CD14-positive monocyte (primary cell): ENCODE data around the gene STKLD1. TPM values are rescaled to one million over a fixed set of nuclear protein-coding genes. Genes with fewer than 3 reads are reported as not detected.

Experiments
- DNase-seq, 3 donors: peaks; one replicate each; pipeline ENCODE4 v3.0.0-alpha.2; 2011 to 2022
- H2AFZ ChIP-seq: 2 replicates; pipeline ENCODE4 v1.6.0; 2012; ENCODE audit warnings: mild to moderate bottlenecking, low read depth, low read length, inconsistent platforms; ENCODE audit not compliant: insufficient read depth, poor library complexity, severe bottlenecking
- H3K27ac ChIP-seq, 2 donors: 1 replicate in 1 of 2; 2 replicates in 1 of 2; pipeline ENCODE4 v1.5.1; 2012 to 2013; ENCODE audit warnings: low read length in 2 of 2, control low read depth in 1 of 2, inconsistent platforms in 1 of 2, low read depth in 1 of 2, mild to moderate bottlenecking in 1 of 2
- H3K27me3 ChIP-seq, 2 donors: one replicate each; pipeline versions ENCODE4 v1.6.0 to v1.6.1; 2011 to 2013; ENCODE audit warnings: low read length in 2 of 2; ENCODE audit not compliant: control insufficient read depth in 2 of 2, insufficient read depth in 2 of 2
- H3K36me3 ChIP-seq, 2 donors: replicated peaks in 1 of 2; 1 replicate in 1 of 2; 2 replicates in 1 of 2; pipeline versions ENCODE4 v1.5.1 to v1.6.1; 2012 to 2013; ENCODE audit warnings: low read length in 2 of 2, control low read depth in 1 of 2, inconsistent platforms in 1 of 2, mild to moderate bottlenecking in 1 of 2; ENCODE audit not compliant: insufficient read depth in 2 of 2, control insufficient read depth in 1 of 2
- H3K4me1 ChIP-seq, 2 donors: 1 replicate in 1 of 2; 2 replicates in 1 of 2; pipeline versions ENCODE4 v1.5.1 to v1.6.1; 2012 to 2013; ENCODE audit warnings: low read length in 2 of 2, control low read depth in 1 of 2, inconsistent platforms in 1 of 2, mild to moderate bottlenecking in 1 of 2, moderate library complexity in 1 of 2; ENCODE audit not compliant: insufficient read depth in 2 of 2, control insufficient read depth in 1 of 2
- H3K4me2 ChIP-seq: replicated peaks from 2 replicates; pipeline ENCODE3; 2012; ENCODE audit warnings: low read length, moderate library complexity, mild to moderate bottlenecking; ENCODE audit not compliant: poor library complexity, severe bottlenecking; ENCODE audit errors: extremely low read depth
- H3K4me3 ChIP-seq, 3 experiments: fragments of 200-600 bp in 1 of 3; sonication (generic) in 1 of 3; replicated peaks in 1 of 3; 1 replicate in 2 of 3; 2 replicates in 1 of 3; pipeline ENCODE4 v1.5.1; 2011 to 2013; ENCODE audit warnings: low read length in 3 of 3, mild to moderate bottlenecking in 3 of 3, control low read depth in 2 of 3, low read depth in 2 of 3, inconsistent platforms in 1 of 3, moderate library complexity in 1 of 3
- H3K79me2 ChIP-seq: 2 replicates; pipeline ENCODE4 v1.6.0; 2012; ENCODE audit warnings: mild to moderate bottlenecking, control low read depth, inconsistent platforms, low read length, moderate library complexity; ENCODE audit not compliant: insufficient read depth
- H3K9ac ChIP-seq: 2 replicates; pipeline ENCODE4 v1.6.0; 2017; ENCODE audit warnings: low read length, mild to moderate bottlenecking; ENCODE audit not compliant: insufficient read depth, poor library complexity, severe bottlenecking
- H3K9me3 ChIP-seq, 2 donors: replicated peaks in 1 of 2; 1 replicate in 1 of 2; 2 replicates in 1 of 2; pipeline versions ENCODE4 v1.5.1 to v1.6.1; 2012 to 2013; ENCODE audit warnings: low read length in 2 of 2, control low read depth in 1 of 2; ENCODE audit not compliant: control insufficient read depth in 1 of 2, insufficient read depth in 1 of 2
- H4K20me1 ChIP-seq: 2 replicates; pipeline ENCODE4 v1.6.0; 2012; ENCODE audit warnings: mild to moderate bottlenecking, low read length, control low read depth, moderate library complexity; ENCODE audit not compliant: insufficient read depth
- H3K27ac Mint-ChIP-seq, 7 donors: one replicate each; pipeline ENCODE4 v1.8.0; 2020; ENCODE audit warnings: mild to moderate bottlenecking in 7 of 7, mixed read lengths in 7 of 7, moderate library complexity in 6 of 7, inconsistent platforms in 2 of 7
- H3K27me3 Mint-ChIP-seq, 3 donors: one replicate each; pipeline ENCODE4 v1.8.0; 2021 to 2022; ENCODE audit warnings: low read depth in 3 of 3, mild to moderate bottlenecking in 3 of 3, mixed read lengths in 3 of 3, moderate library complexity in 3 of 3, inconsistent platforms in 1 of 3
- H3K36me3 Mint-ChIP-seq, 2 donors: one replicate each; pipeline ENCODE4 v1.8.0; 2020; ENCODE audit warnings: mixed read lengths in 2 of 2, inconsistent platforms in 1 of 2, mild to moderate bottlenecking in 1 of 2
- H3K4me1 Mint-ChIP-seq: one replicate; pipeline ENCODE4 v1.8.0; 2020; ENCODE audit warnings: mild to moderate bottlenecking, mixed read lengths
- H3K4me3 Mint-ChIP-seq, 2 donors: one replicate each; pipeline ENCODE4 v1.8.0; 2020; ENCODE audit warnings: mild to moderate bottlenecking in 2 of 2, mixed read lengths in 2 of 2, moderate library complexity in 1 of 2
- H3K9me3 Mint-ChIP-seq, 7 donors: one replicate each; pipeline ENCODE4 v1.8.0; 2020 to 2022; ENCODE audit warnings: mixed read lengths in 7 of 7, mild to moderate bottlenecking in 6 of 7, moderate library complexity in 6 of 7, inconsistent platforms in 2 of 7
- CTCF ChIP-seq: fragments of 200-600 bp; IDR thresholded peaks from one replicate; pipeline ENCODE4 v1.8.0; 2022; ENCODE audit warnings: antibody characterized with exemption, mild to moderate bottlenecking
- WGBS: methylation state at CpG from one replicate; pipeline ENCODE4 v1.1.5; 2013; ENCODE audit warnings: missing lambda C conversion rate; ENCODE audit not compliant: insufficient coverage; 5-methylcytosine and 5-hydroxymethylcytosine counted together
- intact Hi-C, 2 donors: fragments of 100-400 bp; cut with micrococcal nuclease; formaldehyde crosslinking; loops; one replicate each; pipeline versions ENCODE4 v1.15.0 to v1.15.1; 2023
- polyA plus RNA-seq, 3 donors: library from polyadenylated mRNA; depleted of rRNA in 1 of 3; unstranded in 2 of 3; stranded (reverse) in 1 of 3; fragments of 300-500 nt in 2 of 3; fragments of >200 nt in 1 of 3; fragmentation: Illumina TruSeq in 2 of 3; gene quantifications; 1 replicate in 2 of 3; 2 replicates in 1 of 3; pipeline ENCODE4 v1.2.3, GENCODE V29; 2012 to 2021

The STKLD1 gene
- polyA plus RNA-seq, 3 donors: 0.27 TPM; not detected in 2

GRCh38 chr9:133423216-133423615 lies 47.0 kb downstream of the STKLD1 start:
- 86% methylated on average over 1 of the region's 3 CpGs for WGBS
- Histone ChIP-seq H3K27ac (no peak overlapping the region), H3K4me2 (no peak overlapping the region), H3K27me3 (peaks cover 8 to 12% of the 10 kb centered on the region in 2 donors), H3K79me2 (no peaks in the 10 kb centered on the region), H3K9me3 (peaks cover 0 to 6% of the 10 kb centered on the region in 2 donors), H3K4me3 (no peak overlapping the region), H3K4me1 (peaks cover 3 to 6% of the 10 kb centered on the region in 2 donors), H4K20me1 (no peaks in the 10 kb centered on the region), H2AFZ (no peak overlapping the region), H3K36me3 (no peaks in the 10 kb centered on the region), H3K9ac (no peak overlapping the region)
- peaks cover 13 to 25% (median 18%) of the 10 kb centered on the region in 3 donors for H3K27me3 Mint-ChIP-seq
- TF ChIP-seq CTCF: no peak
- H3K9me3 Mint-ChIP-seq: peaks cover 0 to 9% (median 0%) of the 10 kb centered on the region in 7 donors
- no peak for DNase-seq
- no peak overlapping the region for H3K27ac Mint-ChIP-seq
- no peak overlapping the region for H3K4me3 Mint-ChIP-seq
- H3K4me1 Mint-ChIP-seq: peaks cover 8% of the 10 kb centered on the region
- intact Hi-C loops: loop anchor here in 1 of 2 donors (5.0 kb wide), 1 partner anchor 34 kb away; the partner anchor contains the start of gene CACFD1
- no peaks in the 10 kb centered on the region for H3K36me3 Mint-ChIP-seq

GRCh38 chr9:133424187-133424586 lies 48.0 kb downstream of the STKLD1 start:
- 93% methylated on average over 6 of the region's 12 CpGs for WGBS
- no peaks in the 10 kb centered on the region for H3K79me2 ChIP-seq
- H3K36me3 ChIP-seq: no peaks in the 10 kb centered on the region
- H2AFZ ChIP-seq: no peak overlapping the region
- Mint-ChIP-seq H3K27me3 (peaks cover 17 to 31% (median 24%) of the 10 kb centered on the region in 3 donors), H3K4me1 (peaks cover 2% of the 10 kb centered on the region), H3K27ac (no peak overlapping the region), H3K36me3 (no peaks in the 10 kb centered on the region), H3K9me3 (peaks cover 0 to 3% (median 0%) of the 10 kb centered on the region in 7 donors), H3K4me3 (no peak overlapping the region)
- no peak for DNase-seq
- intact Hi-C loops: loop anchor here in 1 of 2 donors (5.0 kb wide), 1 partner anchor 33 kb away; the partner anchor contains the start of gene CACFD1
- H3K27me3 ChIP-seq: peaks cover 8 to 15% of the 10 kb centered on the region in 2 donors
- H3K4me1 ChIP-seq: no peaks in the 10 kb centered on the region
- no peak for TF ChIP-seq CTCF
- H3K9ac ChIP-seq: no peak overlapping the region
- H3K4me3 ChIP-seq: no peak overlapping the region
- H4K20me1 ChIP-seq: no peaks in the 10 kb centered on the region
- H3K27ac ChIP-seq: no peak overlapping the region
- H3K9me3 ChIP-seq: peaks cover 0 to 6% of the 10 kb centered on the region in 2 donors
- H3K4me2 ChIP-seq: no peak overlapping the region
